ENCODE data around the gene KCNQ1.

KCNQ1 gene

GRCh38 chr11:2410616-2411015, 34.2 kb upstream of the KCNQ1 start:
- H3K4me3 ChIP-seq (ENCODE audit: control insufficient read depth, low read depth, low read length), result no peak overlapping the region
- DNase-seq (ENCODE audit: low read depth), result no peak
- no peak for TF ChIP-seq CTCF (IDR thresholded peaks at IDR 0.05; ENCODE audit: control insufficient read depth, insufficient read depth, low read depth, low read length, missing control alignments)

- H3K4me3 ChIP-seq (ENCODE audit: control insufficient read depth, low read depth, low read length), result no peak overlapping the region
- DNase-seq (ENCODE audit: low read depth), result no peak
- TF ChIP-seq CTCF (IDR thresholded peaks at IDR 0.05; ENCODE audit: control insufficient read depth, insufficient read depth, low read depth, low read length, missing control alignments), result no peak
These were observed 33.1 kb upstream of the KCNQ1 start for GRCh38 chr11:2411446-2412305.

- DNase-seq (ENCODE audit: low read depth), result no peak
- TF ChIP-seq CTCF (IDR thresholded peaks at IDR 0.05; ENCODE audit: control insufficient read depth, insufficient read depth, low read depth, low read length, missing control alignments), result no peak
- H3K4me3 ChIP-seq (ENCODE audit: control insufficient read depth, low read depth, low read length), result no peak overlapping the region
These were observed 32.5 kb upstream of the KCNQ1 start for GRCh38 chr11:2412323-2412722.

GRCh38 chr11:2413742-2414579, 30.8 kb upstream of the KCNQ1 start:
- no peak for DNase-seq (ENCODE audit: low read depth)
- no peak for TF ChIP-seq CTCF (IDR thresholded peaks at IDR 0.05; ENCODE audit: control insufficient read depth, insufficient read depth, low read depth, low read length, missing control alignments)
- H3K4me3 ChIP-seq (ENCODE audit: control insufficient read depth, low read depth, low read length), result no peak overlapping the region

GRCh38 chr11:2414616-2415015, 30.2 kb upstream of the KCNQ1 start:
- no peak overlapping the region for H3K4me3 ChIP-seq (ENCODE audit: control insufficient read depth, low read depth, low read length)
- no peak for TF ChIP-seq CTCF (IDR thresholded peaks at IDR 0.05; ENCODE audit: control insufficient read depth, insufficient read depth, low read depth, low read length, missing control alignments)
- no peak for DNase-seq (ENCODE audit: low read depth)

GRCh38 chr11:2415171-2415570, 29.6 kb upstream of the KCNQ1 start:
- no peak for DNase-seq (ENCODE audit: low read depth)
- no peak overlapping the region for H3K4me3 ChIP-seq (ENCODE audit: control insufficient read depth, low read depth, low read length)
- no peak for TF ChIP-seq CTCF (IDR thresholded peaks at IDR 0.05; ENCODE audit: control insufficient read depth, insufficient read depth, low read depth, low read length, missing control alignments)
